PC-9 (cell line): ENCODE data around the gene COLEC11.

Experiments
- CTCF ChIP-seq: fragments of 200-600 bp; sonication (generic); conservative IDR thresholded peaks from 2 replicates; pipeline ENCODE4 v1.6.1; 2017; ENCODE audit warnings: mixed run types, antibody characterized with exemption, mild to moderate bottlenecking, moderate library complexity
- EZH2 ChIP-seq: fragments of 200-600 bp; sonication (generic); IDR thresholded peaks from 2 replicates; pipeline ENCODE4 v1.8.0; 2017; ENCODE audit warnings: antibody characterized with exemption, low read depth

GRCh38 chr2:3575534-3576262 is 19.2 kb upstream of the COLEC11 start:
- TF ChIP-seq CTCF, result no peak
- TF ChIP-seq EZH2, result no peak
